GM18502 (cell line): Measurements from ENCODE around the gene CHD6.

ENCODE experiments used
- ATAC-seq: cut with Tn5 transposase; IDR thresholded peaks from one replicate; pipeline ENCODE4 v1.9.1; 2021; ENCODE audit warnings: mild to moderate bottlenecking; ENCODE audit not compliant: unreplicated experiment, poor library complexity

The CHD6 gene

GRCh38 chr20:41380551-41381193 lies 237.5 kb downstream of the CHD6 start:
- no peak for ATAC-seq

- ATAC-seq: no peak
Measured at GRCh38 chr20:41379551-41379950, 238.6 kb downstream of the CHD6 start.

GRCh38 chr20:41377275-41377674 lies 240.9 kb downstream of the CHD6 start:
- no peak for ATAC-seq

- ATAC-seq: no peak
Measured at GRCh38 chr20:41376349-41376748, 241.8 kb downstream of the CHD6 start.

GRCh38 chr20:41375846-41376245 lies 242.3 kb downstream of the CHD6 start:
- ATAC-seq: no peak

GRCh38 chr20:41373931-41374920 lies 244.0 kb downstream of the CHD6 start:
- ATAC-seq: no peak

- ATAC-seq: no peak
Measured at GRCh38 chr20:41373251-41373783, 244.9 kb downstream of the CHD6 start.

GRCh38 chr20:41371371-41371770 lies 246.8 kb downstream of the CHD6 start:
- no peak for ATAC-seq

GRCh38 chr20:41370176-41370575 lies 248.0 kb downstream of the CHD6 start:
- no peak for ATAC-seq

GRCh38 chr20:41369673-41370072 lies 248.5 kb downstream of the CHD6 start:
- ATAC-seq: no peak

- ATAC-seq: no peak
Measured at GRCh38 chr20:41367956-41368355, 250.2 kb downstream of the CHD6 start.

- no peak for ATAC-seq
Measured at GRCh38 chr20:41367393-41367695, 250.8 kb downstream of the CHD6 start.

- no peak for ATAC-seq
Measured at GRCh38 chr20:41366546-41367392, 251.4 kb downstream of the CHD6 start, which contains the start of gene EMILIN3. EMILIN3 (minus strand) TSS chr20:41366818; CDS start chr20:41366634, 184 bp downstream.

GRCh38 chr20:41365777-41366545 lies 252.2 kb downstream of the CHD6 start:
- ATAC-seq: no peak

GRCh38 chr20:41364967-41365765 lies 253.0 kb downstream of the CHD6 start:
- ATAC-seq: no peak

- no peak for ATAC-seq
Measured at GRCh38 chr20:41364236-41364855, 253.8 kb downstream of the CHD6 start.

GRCh38 chr20:41363601-41364000 lies 254.6 kb downstream of the CHD6 start:
- ATAC-seq: no peak

- ATAC-seq: no peak
Measured at GRCh38 chr20:41362748-41363140, 255.4 kb downstream of the CHD6 start.
